GM13977 (cell line): ENCODE data around the gene PDE4D.

Source experiments
- DNase-seq: peaks from one replicate; pipeline ENCODE4 v3.0.0; 2012; ENCODE audit warnings: low spot score
- in situ Hi-C: fragments of 300-500 bp; cut with MboI; formaldehyde crosslinking; loops from one replicate; pipeline ENCODE4 v1.12.0; 2022; ENCODE audit warnings: low sequenced_read_pairs, low pct_unique_long_range_greater_than_20kb, mixed read lengths, inconsistent platforms; ENCODE audit not compliant: unreplicated experiment
- TF ChIP-seq, protein P1 (sequence below): IDR thresholded peaks from 2 replicates; pipeline ENCODE4 v1.5.1; 2012; ENCODE audit warnings: mild to moderate bottlenecking, control low read depth; ENCODE audit not compliant: insufficient read depth; ENCODE audit errors: extremely low read depth, missing control alignments

PDE4D gene

DNA sequence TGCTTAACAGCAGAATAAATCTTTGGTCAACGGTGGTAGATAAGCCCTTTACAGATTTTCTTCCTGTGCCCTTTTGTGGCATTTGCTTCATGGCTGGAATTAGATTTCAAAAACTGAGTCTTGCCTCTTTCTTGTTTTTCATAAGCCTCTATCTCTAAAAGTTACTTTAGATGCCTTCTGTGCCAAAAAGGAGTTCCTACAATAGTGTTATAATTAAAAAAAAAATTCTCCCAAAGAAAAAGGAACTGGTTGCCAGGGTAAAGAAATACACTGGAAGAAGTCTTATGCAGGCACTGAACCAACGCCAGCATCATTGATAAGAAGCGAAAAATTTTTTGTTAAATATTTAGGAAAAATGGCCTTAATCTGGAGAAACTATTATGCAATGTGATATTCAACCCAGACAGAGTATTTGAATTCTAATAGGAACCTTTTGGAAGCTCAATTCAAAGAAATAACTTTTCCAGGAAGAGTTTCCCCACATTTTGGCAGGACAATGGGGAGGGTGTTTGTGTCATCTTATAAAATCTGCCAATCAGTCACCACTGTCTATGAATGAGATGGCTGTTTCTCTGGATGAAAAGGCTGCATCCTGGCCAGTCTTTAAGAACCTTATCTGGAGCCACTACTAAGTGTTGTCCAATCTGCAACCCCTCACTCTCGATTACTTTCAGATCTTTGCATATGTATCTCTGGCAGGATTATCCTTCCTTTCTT lies 608.1 kb downstream of the PDE4D start:
- in situ Hi-C loops = no loop called here
- TF ChIP-seq, protein P1, sequence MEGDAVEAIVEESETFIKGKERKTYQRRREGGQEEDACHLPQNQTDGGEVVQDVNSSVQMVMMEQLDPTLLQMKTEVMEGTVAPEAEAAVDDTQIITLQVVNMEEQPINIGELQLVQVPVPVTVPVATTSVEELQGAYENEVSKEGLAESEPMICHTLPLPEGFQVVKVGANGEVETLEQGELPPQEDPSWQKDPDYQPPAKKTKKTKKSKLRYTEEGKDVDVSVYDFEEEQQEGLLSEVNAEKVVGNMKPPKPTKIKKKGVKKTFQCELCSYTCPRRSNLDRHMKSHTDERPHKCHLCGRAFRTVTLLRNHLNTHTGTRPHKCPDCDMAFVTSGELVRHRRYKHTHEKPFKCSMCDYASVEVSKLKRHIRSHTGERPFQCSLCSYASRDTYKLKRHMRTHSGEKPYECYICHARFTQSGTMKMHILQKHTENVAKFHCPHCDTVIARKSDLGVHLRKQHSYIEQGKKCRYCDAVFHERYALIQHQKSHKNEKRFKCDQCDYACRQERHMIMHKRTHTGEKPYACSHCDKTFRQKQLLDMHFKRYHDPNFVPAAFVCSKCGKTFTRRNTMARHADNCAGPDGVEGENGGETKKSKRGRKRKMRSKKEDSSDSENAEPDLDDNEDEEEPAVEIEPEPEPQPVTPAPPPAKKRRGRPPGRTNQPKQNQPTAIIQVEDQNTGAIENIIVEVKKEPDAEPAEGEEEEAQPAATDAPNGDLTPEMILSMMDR = no peak
- no peak for DNase-seq

DNA sequence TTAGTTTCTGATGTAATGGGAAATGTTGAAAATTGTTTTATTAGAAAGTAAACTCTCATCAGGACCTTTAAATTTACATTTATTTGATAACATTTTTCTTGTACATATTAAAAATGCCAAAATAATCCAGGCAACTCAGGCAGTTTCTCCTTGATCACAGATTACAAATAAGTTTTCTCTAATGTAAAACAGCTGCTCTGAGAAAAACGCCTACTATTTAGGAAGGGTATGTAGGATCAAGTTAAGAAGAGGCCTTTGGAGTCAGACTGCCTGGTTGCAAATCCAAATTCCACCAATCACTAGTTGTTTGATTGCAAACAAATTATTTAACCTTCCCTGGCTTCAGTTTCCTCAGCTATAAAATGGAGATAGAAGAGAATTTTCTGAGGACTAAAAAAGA lies 610.8 kb downstream of the PDE4D start:
- no peak for DNase-seq
- TF ChIP-seq, protein P1 = no peak
- in situ Hi-C loops = no loop called here

DNA sequence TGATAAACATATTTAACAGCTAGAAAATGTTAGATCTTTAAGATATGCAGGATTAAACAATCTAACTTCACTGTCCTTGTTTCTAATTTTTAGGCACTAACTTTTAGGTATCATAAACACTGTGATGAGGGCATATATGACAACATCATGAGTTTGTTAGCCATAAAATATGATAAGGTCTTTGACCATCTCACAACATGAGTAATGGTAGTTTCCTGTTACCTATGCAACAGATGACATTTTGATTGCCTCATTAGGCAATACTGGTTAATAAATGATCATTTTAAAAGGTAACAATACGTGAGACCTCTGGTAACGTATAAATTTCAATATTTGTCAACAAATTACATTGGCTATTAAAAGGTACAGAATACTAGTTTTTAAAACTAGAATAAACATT lies 613.5 kb downstream of the PDE4D start:
- TF ChIP-seq, protein P1 = no peak
- DNase-seq = no peak
- in situ Hi-C loops = no loop called here

DNA sequence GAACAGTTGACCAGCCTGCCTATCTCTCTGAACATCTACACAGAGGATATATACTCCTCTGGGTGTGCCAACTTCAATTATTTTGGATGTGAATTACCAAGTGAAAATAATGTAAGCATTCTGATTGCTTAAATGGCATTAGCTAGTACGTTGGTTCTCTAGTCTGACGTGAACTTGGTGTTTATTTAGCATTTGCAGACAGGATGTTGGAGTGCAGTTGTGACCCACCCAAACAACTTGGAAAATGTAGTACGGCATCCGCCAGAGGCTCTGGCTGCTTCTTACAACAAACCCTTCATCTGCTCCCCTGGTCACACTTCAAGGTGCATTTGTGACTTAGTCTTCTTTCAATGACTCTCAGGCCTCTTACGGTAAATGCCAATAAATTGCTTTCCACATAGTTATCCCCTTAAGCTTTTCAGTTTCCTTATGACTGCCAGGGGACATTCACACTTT lies 616.6 kb downstream of the PDE4D start:
- no peak for DNase-seq
- TF ChIP-seq, protein P1 = no peak
- in situ Hi-C loops = no loop called here

DNA sequence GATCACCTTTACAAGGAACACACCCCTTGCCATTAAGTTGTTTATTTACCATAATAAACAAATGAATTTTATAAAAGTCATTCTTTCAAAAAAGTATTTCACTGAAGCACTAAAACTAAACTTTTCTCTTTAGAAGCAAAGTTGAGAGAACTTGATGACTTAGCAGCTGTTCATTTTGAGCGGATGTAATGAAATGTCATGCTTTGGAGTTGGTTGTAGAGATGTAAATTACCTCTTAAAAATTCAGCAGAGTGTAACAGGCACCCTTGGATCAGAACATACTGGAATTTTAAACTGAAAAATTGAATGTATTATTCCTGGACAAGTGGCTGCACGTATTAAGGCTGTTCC lies 617.2 kb downstream of the PDE4D start:
- in situ Hi-C loops = no loop called here
- TF ChIP-seq, protein P1 = no peak
- no peak for DNase-seq

DNA sequence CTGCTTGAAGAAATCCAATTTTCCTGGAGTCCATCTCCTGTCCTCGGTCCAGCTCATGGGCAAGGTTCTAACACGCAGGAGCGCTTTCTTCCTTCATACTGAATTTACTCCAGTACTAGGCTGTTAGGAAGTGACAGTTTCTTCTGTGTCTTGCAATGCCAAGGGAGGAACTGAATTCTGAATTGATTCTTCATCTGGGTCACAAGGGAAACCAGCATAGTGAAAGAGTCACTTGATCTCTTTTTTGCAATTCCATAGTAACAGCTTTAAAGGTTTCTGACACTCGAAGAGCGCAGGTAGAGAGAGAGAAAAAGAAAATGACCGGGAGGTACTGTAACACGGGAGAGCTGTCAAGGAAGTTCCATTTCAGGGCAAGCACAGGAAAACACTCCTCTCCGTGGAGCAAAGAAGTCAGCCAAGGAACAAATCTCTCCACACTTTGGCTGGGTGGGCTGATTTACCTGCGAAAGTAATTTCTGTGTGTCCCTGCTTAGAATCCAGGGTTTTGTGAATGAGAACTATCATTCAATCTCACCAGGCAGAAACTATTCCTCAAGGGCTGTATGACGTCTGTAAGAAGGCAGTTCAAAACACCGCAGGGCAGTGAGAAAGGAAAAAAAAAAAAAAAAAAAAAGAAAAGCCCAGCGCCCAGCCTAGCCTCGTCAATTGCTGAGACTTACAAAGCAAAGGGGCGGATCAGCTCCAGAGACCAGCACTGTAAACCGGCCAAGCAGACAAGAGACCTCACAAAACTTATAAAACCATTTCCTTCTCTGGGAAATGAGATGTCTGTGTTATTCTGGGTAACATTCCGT lies 617.8 kb downstream of the PDE4D start:
- TF ChIP-seq, protein P1 = no peak
- no peak for DNase-seq

More for the DNA sequence above, 617.8 kb downstream of the PDE4D start:
- in situ Hi-C loops = no loop called here
